ENCODE measurements around the gene SDK1. TPM values are rescaled to one million over a fixed set of nuclear protein-coding genes. Genes with fewer than 3 reads are reported as not detected.

Gene SDK1
- total RNA-seq, 1 donor from 2014 or later: 225 TPM

GRCh38 chr7:3910054-3910453, 609.0 kb downstream of the SDK1 start:
- Mint-ChIP-seq H3K4me3 (ENCODE audit: unreplicated experiment) (no peak overlapping the region), H3K27me3 (ENCODE audit: unreplicated experiment) (peaks cover 10% of the 10 kb centered on the region), H3K4me1 (ENCODE audit: low read depth, unreplicated experiment) (peaks cover 20% of the 10 kb centered on the region), H3K36me3 (ENCODE audit: unreplicated experiment) (no peaks in the 10 kb centered on the region), H3K27ac (ENCODE audit: unreplicated experiment) (no peak overlapping the region), H3K9me3 (ENCODE audit: unreplicated experiment) (peaks cover 8% of the 10 kb centered on the region)
- no peak for DNase-seq
- no peak for TF ChIP-seq CTCF (IDR thresholded peaks at IDR 0.05; ENCODE audit: partially characterized antibody, unreplicated experiment)

- no peak for DNase-seq
- Mint-ChIP-seq H3K4me1 (ENCODE audit: low read depth, unreplicated experiment) (peaks cover 20% of the 10 kb centered on the region), H3K27ac (ENCODE audit: unreplicated experiment) (peak overlapping the region; percentile 28), H3K27me3 (ENCODE audit: unreplicated experiment) (peaks cover 10% of the 10 kb centered on the region), H3K9me3 (ENCODE audit: unreplicated experiment) (peaks cover 8% of the 10 kb centered on the region), H3K4me3 (ENCODE audit: unreplicated experiment) (no peak overlapping the region), H3K36me3 (ENCODE audit: unreplicated experiment) (no peaks in the 10 kb centered on the region)
- TF ChIP-seq CTCF (IDR thresholded peaks at IDR 0.05; ENCODE audit: partially characterized antibody, unreplicated experiment): no peak
Observed at GRCh38 chr7:3911685-3912084, 610.6 kb downstream of the SDK1 start.

- Mint-ChIP-seq H3K36me3 (ENCODE audit: unreplicated experiment) (no peaks in the 10 kb centered on the region), H3K4me1 (ENCODE audit: low read depth, unreplicated experiment) (peaks cover 22% of the 10 kb centered on the region), H3K9me3 (ENCODE audit: unreplicated experiment) (peaks cover 11% of the 10 kb centered on the region), H3K27ac (ENCODE audit: unreplicated experiment) (no peak overlapping the region), H3K4me3 (ENCODE audit: unreplicated experiment) (no peak overlapping the region), H3K27me3 (ENCODE audit: unreplicated experiment) (peaks cover 13% of the 10 kb centered on the region)
- no peak for DNase-seq
- no peak for TF ChIP-seq CTCF (IDR thresholded peaks at IDR 0.05; ENCODE audit: partially characterized antibody, unreplicated experiment)
Observed at GRCh38 chr7:3912291-3912690, 611.2 kb downstream of the SDK1 start.

GRCh38 chr7:3914051-3914775, 613.2 kb downstream of the SDK1 start:
- H3K36me3 Mint-ChIP-seq (ENCODE audit: unreplicated experiment): peaks cover 9% of the 10 kb centered on the region
- no peak for TF ChIP-seq CTCF (IDR thresholded peaks at IDR 0.05; ENCODE audit: partially characterized antibody, unreplicated experiment)
- peaks cover 17% of the 10 kb centered on the region for H3K9me3 Mint-ChIP-seq (ENCODE audit: unreplicated experiment)
- peaks cover 18% of the 10 kb centered on the region for H3K27me3 Mint-ChIP-seq (ENCODE audit: unreplicated experiment)
- H3K4me1 Mint-ChIP-seq (ENCODE audit: low read depth, unreplicated experiment): peaks cover 17% of the 10 kb centered on the region
- no peak for DNase-seq
- H3K4me3 Mint-ChIP-seq (ENCODE audit: unreplicated experiment): no peak overlapping the region
- no peak overlapping the region for H3K27ac Mint-ChIP-seq (ENCODE audit: unreplicated experiment)

- H3K4me3 Mint-ChIP-seq (ENCODE audit: unreplicated experiment): no peak overlapping the region
- H3K9me3 Mint-ChIP-seq (ENCODE audit: unreplicated experiment): peaks cover 25% of the 10 kb centered on the region
- H3K4me1 Mint-ChIP-seq (ENCODE audit: low read depth, unreplicated experiment): peaks cover 21% of the 10 kb centered on the region
- H3K27ac Mint-ChIP-seq (ENCODE audit: unreplicated experiment): no peak overlapping the region
- DNase-seq: no peak
- peaks cover 22% of the 10 kb centered on the region for H3K27me3 Mint-ChIP-seq (ENCODE audit: unreplicated experiment)
- TF ChIP-seq CTCF (IDR thresholded peaks at IDR 0.05; ENCODE audit: partially characterized antibody, unreplicated experiment): no peak
- H3K36me3 Mint-ChIP-seq (ENCODE audit: unreplicated experiment): peaks cover 11% of the 10 kb centered on the region
Observed at GRCh38 chr7:3915337-3915878, 614.4 kb downstream of the SDK1 start.
